ENCODE data around the gene FBXW11.
A peak's percentile ranks its signal among the peaks of the same experiment; 100 is the strongest.
"Not testable (repeated sequence)": the region's sequence is repeated elsewhere in the genome, so short reads cannot be mapped to it uniquely, and the experiment has no call there.

Gene FBXW11

DNA sequence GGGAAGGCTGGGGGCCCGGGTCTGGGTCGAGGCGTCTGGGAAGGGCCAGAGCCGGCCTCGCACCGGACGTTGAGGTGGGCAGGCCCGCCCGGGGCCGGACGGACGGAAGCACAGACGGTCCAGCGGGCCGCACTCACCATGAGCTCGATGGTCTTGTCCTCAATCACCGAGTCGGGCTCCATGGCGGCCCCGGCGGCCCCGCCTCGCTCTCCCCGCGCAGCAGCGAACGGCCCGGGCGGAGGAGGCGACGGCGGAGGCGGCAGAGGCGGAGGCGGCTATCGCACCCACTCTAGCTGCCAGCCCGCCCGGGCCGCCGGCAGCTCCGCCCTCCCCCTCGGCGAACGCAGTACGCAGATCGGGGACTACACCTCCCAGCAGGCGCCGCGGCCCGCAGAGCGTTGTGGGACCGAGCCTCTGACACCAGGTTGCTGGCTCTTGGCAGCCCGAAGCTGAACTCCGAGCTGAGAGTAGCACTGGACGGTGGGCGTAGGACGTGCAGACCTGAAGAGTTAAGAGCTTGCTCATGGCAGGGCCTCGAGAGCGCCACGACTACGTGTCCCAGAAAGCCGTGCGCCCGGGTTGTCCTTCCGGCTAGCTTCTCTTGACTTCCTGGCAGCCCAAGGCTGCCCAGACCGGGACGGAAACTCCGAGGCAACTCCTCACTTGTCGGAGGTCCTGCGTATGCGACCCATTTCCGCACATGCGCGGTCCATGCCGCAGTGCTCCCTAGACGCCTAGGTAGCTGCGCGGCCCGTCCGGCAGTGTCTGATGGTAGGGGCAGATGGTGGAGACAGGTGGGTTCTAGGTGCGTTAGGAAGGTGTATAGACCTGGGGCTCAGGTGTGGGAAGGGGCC lies at the start of gene FBXW11:
Gene FBXW11, minus strand, starts transcription at position 318 of the 854 bp plus-strand sequence. Its CDS starts 136 bp downstream, at position 182.
- peak; percentile 93 for DNase-seq

DNA sequence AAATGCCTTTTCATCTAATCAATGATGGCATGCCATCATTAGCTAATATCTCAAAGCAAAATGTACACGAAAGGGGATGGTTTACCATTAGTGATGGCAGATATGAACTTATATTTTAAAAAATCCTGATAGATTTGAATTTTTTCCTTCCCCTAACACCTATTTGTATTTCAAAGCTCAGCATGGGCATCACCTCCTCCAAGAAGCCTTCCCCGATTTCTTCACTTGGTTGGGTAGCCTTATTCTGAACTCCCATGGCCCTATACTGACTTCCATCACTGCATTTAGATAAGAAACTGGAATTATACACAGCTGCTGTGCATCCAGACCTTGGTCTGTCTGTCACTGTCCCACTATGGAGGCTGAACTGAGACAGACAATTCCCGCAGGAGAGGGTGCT lies 49.6 kb upstream of the FBXW11 start:
- DNase-seq: no peak

DNA sequence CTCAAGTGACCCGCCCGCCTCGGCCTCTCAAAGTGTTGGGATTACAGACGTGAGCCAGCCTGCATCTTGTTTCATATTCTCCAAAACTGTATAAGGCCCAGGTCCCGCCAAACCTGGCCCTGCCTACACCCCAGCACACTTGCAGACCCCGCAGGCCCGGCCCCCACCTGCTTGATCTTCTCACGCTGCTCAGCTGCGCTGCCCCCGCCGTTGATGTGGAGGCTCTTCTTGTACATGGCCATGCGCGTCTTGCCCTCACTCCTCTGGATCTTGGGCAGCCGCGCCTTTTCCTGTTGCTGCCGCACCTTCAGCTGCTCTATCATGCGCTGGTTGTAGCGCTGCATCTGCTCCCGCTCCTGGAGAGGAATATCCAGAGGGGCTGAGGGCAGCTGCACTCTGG lies 49.0 kb upstream of the FBXW11 start:
- no peak for DNase-seq

DNA sequence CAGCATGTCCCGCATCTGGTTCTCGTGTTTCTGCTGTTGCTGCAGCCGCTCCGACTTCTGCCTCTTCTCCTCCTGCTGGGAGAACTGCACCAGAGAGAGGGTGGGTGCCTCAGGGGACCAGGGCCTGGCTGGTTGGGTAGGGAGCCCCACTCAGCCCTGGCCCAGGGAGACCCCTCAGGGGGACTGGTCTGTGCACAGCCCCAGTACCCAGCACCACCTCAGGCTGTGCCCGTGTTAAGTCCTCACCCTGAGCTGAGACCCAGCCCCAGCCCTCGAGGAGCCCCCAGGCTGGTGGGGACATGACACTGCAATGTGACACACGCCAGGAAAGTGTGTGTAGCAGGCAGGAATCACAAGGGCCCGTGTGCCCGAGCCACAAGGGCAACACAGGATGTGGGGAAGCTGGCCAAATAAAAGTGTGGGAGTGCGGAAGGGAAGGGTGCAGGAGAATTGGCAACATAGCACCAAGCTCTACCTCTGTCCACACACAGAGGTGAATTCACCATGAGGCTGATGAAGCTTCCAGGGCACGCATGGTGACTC lies 48.2 kb upstream of the FBXW11 start:
- DNase-seq: no peak

DNA sequence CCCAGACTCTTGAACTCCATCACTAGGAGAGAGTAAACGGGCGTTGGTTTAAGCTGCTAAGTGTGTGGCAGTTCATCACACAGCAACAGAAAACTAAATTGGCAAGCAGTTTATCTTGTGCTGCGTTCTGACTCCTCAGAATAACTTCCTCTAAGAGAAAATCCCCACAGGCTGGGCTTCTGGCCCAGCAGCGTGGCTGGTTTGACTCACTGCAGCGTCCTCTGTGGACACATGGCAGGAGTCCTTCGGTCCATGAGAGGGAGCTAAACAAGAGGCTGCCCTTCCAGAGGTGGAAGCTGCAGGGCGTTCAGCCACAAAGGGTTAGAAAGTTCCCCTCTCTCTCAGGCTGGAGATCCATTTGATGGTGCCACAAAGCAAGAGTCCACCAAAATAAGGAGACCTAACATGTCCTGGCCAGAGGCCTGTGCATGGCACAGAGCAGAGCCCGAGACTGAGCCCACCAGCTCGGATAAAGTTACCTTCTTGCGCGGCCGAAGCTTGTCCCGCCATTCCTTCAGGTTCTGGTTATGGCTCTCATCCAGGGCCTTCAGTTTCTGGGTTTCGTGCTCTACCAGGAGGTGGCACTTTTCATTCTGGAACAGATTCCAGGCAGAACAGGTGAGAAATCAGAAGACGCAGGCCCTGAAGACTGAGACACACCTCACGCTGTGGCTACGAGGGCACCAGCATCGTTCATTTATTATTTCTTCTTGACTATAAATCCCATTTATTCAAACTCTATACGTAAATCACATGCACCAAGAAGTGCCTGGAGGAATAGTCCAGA lies 46.2 kb upstream of the FBXW11 start:
- DNase-seq: no peak

DNA sequence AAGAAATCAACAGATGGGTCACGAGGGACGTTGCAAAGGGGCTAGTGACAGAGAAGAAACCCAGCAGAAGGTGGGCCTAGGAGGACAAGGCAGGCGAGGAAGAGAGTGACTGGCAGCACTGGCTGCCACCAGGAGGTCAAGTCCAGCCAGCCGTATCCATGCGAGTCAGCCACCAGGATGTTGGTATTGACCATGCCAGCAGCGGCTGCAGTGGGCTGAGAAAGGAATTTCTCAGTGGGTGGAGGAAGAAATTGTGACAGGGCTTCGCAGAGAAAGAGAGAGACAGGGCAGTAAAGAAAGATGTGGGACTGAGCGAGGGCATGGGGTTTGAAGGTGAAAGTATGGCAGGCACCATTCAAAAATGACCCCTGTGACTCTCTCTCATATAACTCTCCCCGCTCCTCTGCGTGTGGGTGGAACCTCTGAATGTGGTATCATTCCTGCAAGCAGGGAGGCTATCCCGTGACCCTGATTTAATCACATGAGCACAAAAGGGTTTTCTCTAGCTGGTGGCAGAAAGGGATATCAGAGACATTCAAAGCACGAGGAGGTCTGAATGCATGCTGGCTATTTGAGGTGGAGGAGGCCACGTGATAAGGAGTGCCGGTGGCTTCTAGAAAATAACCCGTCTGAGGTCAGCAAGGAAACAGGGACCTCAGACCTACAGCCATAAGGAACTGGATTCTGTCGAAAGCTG lies 45.4 kb upstream of the FBXW11 start:
- no peak for DNase-seq

DNA sequence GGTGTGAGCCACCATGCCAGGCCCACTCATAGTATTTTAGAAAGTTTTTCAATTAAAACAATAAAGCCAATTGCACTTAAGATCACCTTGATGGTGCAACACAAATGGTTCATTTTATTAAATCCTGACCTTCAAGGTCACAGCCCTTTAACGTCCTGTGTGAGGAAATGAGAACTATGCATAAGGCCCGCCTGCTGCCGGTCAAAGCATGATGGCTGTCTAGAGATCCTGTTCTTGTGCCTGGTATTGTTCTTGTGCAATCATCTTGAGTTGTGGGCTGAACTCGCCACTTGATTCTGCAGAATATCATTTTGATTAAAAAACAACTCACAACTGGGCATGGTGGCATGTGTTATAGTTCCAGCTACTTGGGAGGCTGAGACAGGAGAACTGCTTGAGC lies 43.6 kb upstream of the FBXW11 start:
- DNase-seq: no peak

DNA sequence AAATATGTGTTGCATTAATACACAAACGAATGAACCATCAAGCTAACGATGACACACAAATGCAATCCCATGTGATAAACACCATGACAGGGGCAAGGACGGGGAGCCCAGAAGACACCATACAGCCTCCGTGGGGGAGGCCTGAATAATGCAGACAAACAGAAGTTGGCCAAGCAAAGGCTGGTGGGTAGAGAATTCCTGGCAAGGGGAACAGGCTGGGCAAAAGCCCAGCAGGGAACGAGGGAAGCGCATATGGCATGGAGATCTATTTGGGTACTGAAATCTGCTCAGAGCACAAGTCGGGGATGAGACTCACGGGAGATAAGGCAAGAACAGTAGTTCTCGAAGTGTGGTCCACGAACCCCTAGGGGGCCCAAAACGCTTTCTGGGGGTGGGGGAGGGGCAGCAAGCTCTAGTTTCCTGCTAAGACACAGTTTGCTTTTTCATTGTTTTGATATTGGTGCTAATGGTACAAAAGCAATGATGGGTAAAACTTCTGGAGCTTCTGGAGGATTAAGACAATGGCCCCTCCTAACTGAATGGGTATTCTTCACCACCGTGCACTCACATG lies 42.9 kb upstream of the FBXW11 start:
- DNase-seq: no peak

DNA sequence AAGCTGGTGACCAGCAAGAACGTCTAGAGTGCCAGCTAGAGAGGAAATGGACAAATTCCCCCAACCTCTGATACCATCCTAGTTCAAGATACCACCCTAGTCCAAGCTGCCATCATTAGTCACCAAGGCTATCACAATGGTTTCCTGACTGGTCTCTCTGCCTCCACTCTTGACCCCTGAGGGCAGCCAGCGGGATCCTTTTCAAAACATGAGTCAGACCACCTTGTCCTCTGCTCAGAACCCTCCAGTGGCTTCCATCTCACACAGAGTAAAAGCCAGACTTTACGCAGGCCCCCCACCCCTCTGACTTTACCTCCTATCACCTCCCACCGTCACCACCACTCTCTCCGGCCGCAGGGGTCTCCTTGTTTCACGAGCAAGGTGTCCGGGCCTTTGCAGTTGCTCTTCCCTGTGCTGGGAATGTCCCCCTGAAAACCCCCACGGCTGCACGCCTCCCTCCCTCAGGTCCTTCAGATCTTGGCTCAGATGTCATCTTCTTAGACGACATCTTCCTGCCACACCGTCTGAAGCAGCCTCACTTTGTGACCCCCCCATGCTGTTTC lies 42.2 kb upstream of the FBXW11 start:
- no peak for DNase-seq

DNA sequence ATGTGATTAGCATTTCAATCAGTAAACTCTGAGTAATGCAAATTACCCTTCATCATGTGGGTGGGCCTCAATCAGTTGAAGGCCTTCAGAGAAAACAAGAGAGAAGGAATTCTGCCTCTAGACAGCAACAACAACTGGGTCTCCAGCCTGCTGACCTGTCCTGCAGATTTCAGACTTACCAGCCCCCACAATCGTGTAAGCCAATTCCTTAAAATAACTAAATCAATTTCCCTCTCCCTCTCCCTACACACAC lies 41.7 kb upstream of the FBXW11 start:
- DNase-seq: no peak

DNA sequence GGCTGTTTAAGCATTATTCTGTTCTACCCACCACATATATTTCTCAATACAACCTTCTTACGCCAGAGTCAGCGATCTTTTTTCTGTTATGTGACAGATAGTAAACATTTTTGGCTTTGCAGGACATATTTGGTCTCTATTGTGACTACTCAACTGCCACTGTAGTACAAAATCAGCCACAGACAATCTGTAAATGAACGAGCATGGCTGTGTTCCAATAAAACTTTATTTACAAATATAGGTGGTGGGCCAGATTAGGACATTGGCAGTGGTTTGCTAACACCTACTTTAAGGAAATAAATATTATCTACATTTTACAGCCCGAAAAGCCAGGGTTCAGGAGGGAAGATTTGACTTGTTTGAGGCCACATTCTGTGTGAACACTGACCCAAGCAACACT lies 40.2 kb upstream of the FBXW11 start:
- DNase-seq: no peak

DNA sequence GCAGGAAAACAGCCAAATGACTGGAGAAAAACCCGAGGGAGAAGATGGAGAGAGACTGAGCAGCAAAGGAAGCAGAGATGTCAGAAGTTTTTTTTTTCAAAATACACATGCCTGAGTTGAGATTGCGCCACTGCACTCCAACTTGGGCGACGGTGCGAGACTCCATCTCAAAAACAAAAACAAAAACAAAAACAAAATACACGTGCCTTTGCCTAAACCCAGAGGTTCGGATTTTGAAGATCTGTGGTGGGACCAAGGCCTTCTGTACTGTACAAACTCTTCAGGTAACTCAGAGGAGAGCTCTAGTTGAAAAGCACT lies 38.8 kb upstream of the FBXW11 start:
- DNase-seq: no peak

DNA sequence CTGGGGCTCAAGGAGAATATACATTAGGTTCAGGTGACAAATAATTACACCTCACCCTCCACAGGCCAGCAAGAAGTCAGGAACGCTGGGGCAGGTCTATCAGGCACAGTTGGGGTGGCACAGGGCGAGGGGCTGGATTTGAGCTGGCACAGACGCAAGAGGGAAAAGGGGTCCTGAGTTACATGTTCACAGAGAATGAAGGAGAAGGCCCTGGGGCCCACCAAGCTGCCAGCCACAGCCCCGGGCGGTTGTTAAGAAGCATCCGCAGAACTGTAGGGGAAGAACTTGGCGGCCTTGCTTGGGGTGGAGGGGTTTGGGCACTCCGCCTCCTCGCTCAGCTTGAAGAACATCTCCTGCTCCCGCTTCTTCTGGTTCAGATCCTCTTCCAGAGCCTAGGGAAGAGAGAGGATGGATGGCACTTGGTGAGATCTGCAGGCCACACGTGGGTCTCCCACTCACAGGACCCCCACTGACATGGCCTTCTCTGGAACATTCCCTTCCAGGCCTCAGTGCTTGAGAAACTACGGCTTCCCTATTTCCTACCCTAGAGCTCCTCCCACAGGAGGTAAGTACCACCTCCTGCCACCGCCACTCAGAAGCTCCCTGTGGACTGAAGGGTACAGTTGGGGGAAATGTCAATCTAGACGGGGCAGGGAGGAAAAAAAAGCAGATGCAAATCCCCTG lies 38.3 kb upstream of the FBXW11 start:
- DNase-seq: no peak

DNA sequence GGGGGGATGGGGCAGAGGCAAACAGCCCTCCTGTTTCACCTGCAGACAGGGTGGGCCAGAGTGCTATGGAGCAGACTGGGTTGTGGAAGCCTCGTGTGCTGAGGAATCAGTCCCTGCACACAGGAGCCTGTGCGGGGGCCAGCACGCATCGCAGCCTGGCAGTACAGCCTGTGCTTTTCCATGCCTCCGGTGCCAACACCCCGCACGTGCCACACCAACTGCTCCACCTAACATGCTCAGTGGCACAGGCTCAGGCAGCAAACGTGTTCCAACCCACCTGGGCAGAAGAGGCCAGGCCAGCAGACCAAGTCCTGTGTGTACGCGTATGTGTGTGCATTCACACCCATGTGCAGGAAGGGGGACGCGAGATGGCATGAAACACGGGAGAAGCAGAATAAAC lies 37.4 kb upstream of the FBXW11 start:
- DNase-seq: no peak

DNA sequence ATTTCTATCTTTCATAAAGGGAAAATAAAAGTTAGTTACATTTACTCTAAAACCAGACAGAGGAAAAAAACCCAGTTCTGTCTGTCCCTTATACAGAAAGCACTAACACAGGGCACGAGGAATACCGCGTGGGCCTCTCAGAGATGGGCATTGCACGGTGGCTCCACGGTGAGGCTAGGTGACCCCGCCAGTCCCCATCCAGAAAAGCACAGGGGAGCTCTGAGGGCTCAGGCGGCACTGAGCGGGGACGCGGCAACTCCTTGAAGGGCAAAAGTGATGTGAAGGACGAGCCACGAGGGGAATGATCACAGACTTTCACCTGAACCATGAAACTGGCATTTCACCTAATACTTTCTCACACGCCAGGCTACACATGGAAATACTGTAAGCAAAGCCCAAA lies 35.7 kb upstream of the FBXW11 start:
- DNase-seq: no peak

DNA sequence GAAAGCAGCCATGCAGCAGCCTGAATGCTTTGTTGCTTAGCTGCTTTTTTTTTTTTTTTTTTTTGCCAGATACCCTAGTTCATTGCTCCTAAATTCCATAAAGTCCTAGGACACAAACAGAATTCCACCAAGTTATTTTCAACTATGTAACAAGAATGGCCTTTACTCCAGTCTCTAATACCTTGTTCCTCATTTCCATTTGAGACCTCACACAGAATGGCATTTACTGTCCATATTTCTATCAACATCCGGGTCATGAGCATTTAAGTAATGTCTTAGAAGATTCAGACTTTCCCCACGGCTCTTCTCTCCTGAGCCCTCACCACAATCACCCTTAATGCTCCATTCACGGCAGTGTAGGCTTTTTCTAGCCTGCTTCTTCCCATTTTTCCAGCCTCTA lies 31.7 kb upstream of the FBXW11 start:
- no peak for DNase-seq

DNA sequence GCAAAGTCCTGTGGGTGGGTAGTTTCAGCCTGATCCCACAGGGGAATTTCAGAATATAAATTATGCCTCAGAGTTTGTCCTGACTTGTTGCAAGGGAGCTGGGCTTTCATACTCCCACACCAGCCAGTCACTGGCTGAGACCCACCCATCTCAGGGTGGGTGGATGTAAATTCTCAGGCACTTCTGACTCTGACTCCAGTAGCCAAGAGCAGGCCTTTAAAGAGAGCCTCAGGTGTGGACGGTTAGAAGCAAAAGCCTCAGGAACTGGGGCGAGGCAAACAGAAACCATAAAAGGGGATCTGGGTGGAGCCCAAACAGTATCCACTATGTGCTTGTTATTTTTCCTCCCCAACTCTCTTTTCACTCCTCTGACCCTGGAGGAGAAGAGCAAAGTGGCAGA lies 28.6 kb upstream of the FBXW11 start:
- DNase-seq: no peak

DNA sequence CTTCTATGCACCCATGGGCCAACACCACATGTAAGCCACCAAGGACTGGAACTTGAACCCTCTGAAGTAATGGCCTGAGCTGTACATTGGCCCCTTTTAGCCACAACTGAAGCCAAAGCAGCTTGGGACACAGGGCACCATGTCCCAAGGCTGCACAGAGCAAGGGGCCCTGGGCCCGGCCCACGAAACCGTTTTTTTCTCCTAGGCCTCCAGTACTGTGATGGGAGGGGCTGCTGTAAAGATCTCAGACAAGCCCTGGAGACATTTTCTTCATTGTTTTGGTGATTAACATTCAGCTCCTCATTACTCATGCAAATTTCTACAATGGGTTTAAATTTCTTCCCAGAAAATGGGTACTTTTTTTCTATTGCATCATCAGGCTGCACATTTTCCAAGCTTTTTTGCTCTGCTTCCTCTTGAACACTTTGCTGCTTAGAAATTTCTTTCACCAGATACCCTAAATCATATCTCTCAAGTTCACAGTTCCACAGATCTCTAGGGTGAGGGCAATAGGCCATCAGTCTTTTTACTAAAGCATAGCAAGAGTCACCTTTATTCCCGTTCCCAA lies 25.5 kb upstream of the FBXW11 start:
- DNase-seq: no peak

DNA sequence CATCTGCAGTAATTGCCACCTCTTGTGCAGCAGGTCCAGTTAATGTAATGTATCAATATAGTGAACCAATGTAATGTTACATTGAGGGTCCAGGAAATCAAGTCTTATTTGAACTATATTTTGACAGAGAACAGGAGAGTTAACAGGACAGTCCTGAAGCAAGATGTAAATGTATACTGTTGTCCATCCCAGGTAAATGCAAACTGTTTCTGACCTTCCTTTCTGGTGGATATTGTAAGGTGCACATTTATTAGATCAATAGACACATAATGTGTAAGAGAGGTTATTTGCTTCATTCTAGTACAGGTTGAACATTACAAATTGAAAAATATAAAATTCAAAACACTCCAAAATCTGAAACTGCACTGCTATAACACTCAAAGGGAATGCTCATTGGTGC lies 23.4 kb upstream of the FBXW11 start:
- no peak for DNase-seq

DNA sequence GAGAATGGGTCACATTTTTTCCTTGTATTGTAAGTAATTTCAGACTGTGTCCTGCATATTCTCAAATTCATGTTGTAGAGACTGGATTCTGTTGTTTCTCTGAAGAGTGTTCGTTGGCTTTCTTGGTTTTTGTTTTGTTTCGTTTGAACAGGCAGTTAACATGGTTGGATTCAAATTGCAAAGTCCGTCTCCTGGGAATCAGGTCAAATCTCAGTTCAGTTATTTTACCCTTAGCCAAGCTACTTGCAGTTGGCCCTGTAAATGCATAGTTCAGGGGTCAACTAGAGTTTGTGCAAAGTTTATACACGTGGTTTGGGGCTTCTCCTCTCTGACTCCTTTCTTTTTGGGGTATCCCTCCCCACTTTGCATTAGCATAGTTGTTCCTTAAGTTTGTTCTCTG lies 21.7 kb upstream of the FBXW11 start:
- no peak for DNase-seq

DNA sequence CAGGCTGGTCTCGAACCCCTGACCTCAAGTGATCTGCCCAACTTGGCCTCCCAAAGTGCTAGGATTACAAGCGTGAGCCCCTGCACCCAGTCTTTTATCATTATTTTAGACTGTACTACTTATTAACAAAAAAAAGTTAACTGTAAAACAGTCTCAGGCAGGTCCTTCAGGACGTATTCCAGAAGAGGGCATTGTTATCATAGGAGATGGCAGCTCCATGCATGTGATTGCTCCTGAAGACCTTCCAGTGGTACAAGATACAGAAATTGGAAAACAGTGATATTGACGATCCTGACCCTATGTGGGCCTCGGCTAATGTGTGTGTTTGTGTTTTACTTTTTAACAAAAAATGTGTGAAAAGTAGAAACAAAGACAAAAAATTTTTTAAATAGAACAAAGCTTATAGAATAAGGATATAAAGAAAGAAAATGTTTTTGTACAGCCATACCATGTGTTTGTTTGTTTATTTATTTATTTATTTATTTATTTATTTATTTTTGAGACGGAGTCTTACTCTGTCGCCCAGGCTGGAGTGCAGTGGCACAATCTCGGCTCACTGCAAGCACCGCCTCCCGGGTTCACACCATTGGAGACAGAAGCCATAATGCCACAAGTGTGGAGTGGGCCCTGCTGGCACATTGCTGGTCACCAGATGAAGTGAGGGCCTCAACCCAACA lies 13.8 kb upstream of the FBXW11 start:
- not testable (repeated sequence) for DNase-seq

DNA sequence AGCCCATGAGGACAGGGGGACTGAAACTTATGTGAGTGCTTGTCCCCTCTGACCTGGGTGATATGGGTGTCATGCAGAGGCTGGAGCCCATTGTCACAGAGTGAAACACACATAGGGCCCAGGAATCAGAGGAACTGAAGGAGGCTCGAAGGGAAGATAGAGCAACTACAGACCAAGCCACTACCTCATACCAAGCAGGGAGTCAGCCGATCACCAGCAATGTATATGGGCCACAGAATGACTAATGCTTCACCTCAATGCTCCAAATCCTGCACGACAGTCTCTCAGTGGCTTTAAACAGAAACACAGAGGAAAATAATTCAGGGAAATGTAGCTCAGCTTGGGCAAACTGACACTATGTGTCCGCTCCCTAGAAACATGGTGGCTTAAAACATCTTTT lies 8.9 kb upstream of the FBXW11 start:
- no peak for DNase-seq

Data from NCI-H524 treated with DMSO at 0.1 percent for 48 hours (cell line).